Fibroblast of lung (primary cell): Measurements from ENCODE around the gene TIMM17B. TPM values are rescaled to one million over a fixed set of nuclear protein-coding genes. Genes with fewer than 3 reads are reported as not detected.

Source experiments
- DNase-seq, 2 donors: peaks; one replicate each; pipeline versions ENCODE4 v3.0.0 to v3.0.0-alpha.2; 2010; ENCODE audit warnings: low read depth in 2 of 2
- H2AFZ ChIP-seq: 2 replicates; pipeline ENCODE4 v1.5.1; 2012; ENCODE audit warnings: low read length, control low read depth, inconsistent platforms
- H3K27ac ChIP-seq: 2 replicates; pipeline ENCODE4 v1.5.1; 2011; ENCODE audit warnings: low read length, control low read depth; ENCODE audit not compliant: insufficient read depth
- H3K27me3 ChIP-seq: 2 replicates; pipeline ENCODE4 v1.5.1; 2011; ENCODE audit warnings: mild to moderate bottlenecking, low read length; ENCODE audit not compliant: control insufficient read depth, insufficient read depth
- H3K36me3 ChIP-seq: 2 replicates; pipeline ENCODE4 v1.5.1; 2011; ENCODE audit warnings: low read length; ENCODE audit not compliant: control insufficient read depth, insufficient read depth
- H3K4me1 ChIP-seq: 2 replicates; pipeline ENCODE4 v1.5.1; 2011; ENCODE audit warnings: low read length; ENCODE audit not compliant: control insufficient read depth, insufficient read depth; ENCODE audit errors: extremely low read depth
- H3K4me2 ChIP-seq: 2 replicates; pipeline ENCODE4 v1.5.1; 2011; ENCODE audit warnings: low read length, control low read depth; ENCODE audit not compliant: insufficient read depth; ENCODE audit errors: extremely low read depth
- H3K4me3 ChIP-seq, 4 experiments: fragments of 200-600 bp in 1 of 4; sonication (generic) in 1 of 4; replicated peaks in 1 of 4; 2 replicates each; pipeline ENCODE4 v1.5.1; 2011 to 2016; ENCODE audit warnings: low read length in 4 of 4, low read depth in 3 of 4, mild to moderate bottlenecking in 3 of 4, control low read depth in 2 of 4, inconsistent platforms in 1 of 4, mixed read lengths in 1 of 4; ENCODE audit not compliant: insufficient read depth in 1 of 4; ENCODE audit errors: control extremely low read depth in 1 of 4
- H3K79me2 ChIP-seq: 2 replicates; pipeline ENCODE4 v1.5.1; 2012; ENCODE audit warnings: mild to moderate bottlenecking, low read length, inconsistent platforms; ENCODE audit not compliant: control insufficient read depth, insufficient read depth
- H3K9ac ChIP-seq: 2 replicates; pipeline ENCODE4 v1.5.1; 2011; ENCODE audit warnings: mild to moderate bottlenecking, low read length, control low read depth; ENCODE audit not compliant: insufficient read depth
- H3K9me3 ChIP-seq: 2 replicates; pipeline ENCODE4 v1.5.1; 2012; ENCODE audit warnings: low read depth, low read length; ENCODE audit not compliant: control insufficient read depth, insufficient read depth
- H4K20me1 ChIP-seq: 2 replicates; pipeline ENCODE4 v1.5.1; 2011; ENCODE audit warnings: low read length; ENCODE audit not compliant: control insufficient read depth, insufficient read depth; ENCODE audit errors: extremely low read depth
- EZH2 ChIP-seq: IDR thresholded peaks from 2 replicates; pipeline ENCODE4 v1.5.1; 2012; ENCODE audit warnings: low read length, control low read depth, mild to moderate bottlenecking; ENCODE audit errors: missing control alignments
- polyA plus RNA-seq, 2 donors: library from polyadenylated mRNA; depleted of rRNA in 1 of 2; stranded (reverse) in 1 of 2; unstranded in 1 of 2; fragments of >200 nt; gene quantifications; 2 replicates each; pipeline ENCODE4 v1.2.1, GENCODE V29; 2011 to 2012; ENCODE audit warnings: missing spikeins in 1 of 2
- total RNA-seq: library from RNA; depleted of rRNA; stranded (reverse); fragments of >200 nt; gene quantifications from 2 replicates; pipeline ENCODE4 v1.2.1, GENCODE V29; 2014
- TF ChIP-seq, protein P1 (sequence below), 2 donors: IDR thresholded peaks in 1 of 2; conservative IDR thresholded peaks in 1 of 2; 1 replicate in 1 of 2; 2 replicates in 1 of 2; pipeline ENCODE4 v1.5.1; 2011 to 2012; ENCODE audit warnings: low read length in 2 of 2, control low read depth in 1 of 2, inconsistent platforms in 1 of 2, low read depth in 1 of 2, mild to moderate bottlenecking in 1 of 2

The TIMM17B gene
- total and polyA plus RNA-seq, 2 donors (not counting 1 experiment from before 2014, with no cell fraction given): 19.0 to 32.0 TPM

DNA sequence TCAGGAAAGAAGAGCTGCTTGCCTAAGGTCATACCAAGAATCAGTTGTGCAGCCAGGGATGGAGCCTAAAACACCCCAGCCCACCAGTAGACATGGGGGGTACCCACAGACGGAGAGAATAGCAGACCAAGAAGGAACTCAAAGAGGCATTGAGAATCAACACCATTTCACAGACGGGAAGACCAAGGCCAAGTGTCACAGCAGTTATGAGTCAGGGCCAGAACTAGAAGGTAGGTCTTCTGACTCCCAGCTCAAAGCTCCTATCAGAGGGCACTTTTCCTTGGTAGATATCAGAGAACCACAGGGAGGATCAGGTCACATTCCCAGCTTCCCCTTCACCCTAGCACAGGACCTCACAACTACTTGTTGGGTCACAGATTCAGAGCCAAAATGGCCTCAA is 45.3 kb upstream of the TIMM17B start:
- Histone ChIP-seq H4K20me1 (no peaks in the 10 kb centered on the region), H3K79me2 (peaks cover 13% of the 10 kb centered on the region), H3K27ac (no peak overlapping the region)

GRCh38 chrX:48940404-48940955 is 42.9 kb upstream of the TIMM17B start:
- no peak overlapping the region for H3K4me3 ChIP-seq
- H3K9me3 ChIP-seq: no peaks in the 10 kb centered on the region
- DNase-seq: no peak
- TF ChIP-seq, protein P1, sequence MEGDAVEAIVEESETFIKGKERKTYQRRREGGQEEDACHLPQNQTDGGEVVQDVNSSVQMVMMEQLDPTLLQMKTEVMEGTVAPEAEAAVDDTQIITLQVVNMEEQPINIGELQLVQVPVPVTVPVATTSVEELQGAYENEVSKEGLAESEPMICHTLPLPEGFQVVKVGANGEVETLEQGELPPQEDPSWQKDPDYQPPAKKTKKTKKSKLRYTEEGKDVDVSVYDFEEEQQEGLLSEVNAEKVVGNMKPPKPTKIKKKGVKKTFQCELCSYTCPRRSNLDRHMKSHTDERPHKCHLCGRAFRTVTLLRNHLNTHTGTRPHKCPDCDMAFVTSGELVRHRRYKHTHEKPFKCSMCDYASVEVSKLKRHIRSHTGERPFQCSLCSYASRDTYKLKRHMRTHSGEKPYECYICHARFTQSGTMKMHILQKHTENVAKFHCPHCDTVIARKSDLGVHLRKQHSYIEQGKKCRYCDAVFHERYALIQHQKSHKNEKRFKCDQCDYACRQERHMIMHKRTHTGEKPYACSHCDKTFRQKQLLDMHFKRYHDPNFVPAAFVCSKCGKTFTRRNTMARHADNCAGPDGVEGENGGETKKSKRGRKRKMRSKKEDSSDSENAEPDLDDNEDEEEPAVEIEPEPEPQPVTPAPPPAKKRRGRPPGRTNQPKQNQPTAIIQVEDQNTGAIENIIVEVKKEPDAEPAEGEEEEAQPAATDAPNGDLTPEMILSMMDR (conservative IDR thresholded peaks at IDR 0.05 in 1 of 2, IDR thresholded peaks at IDR 0.05 in 1 of 2; ENCODE audit: low read depth in 1 of 2, low read length in 2 of 2): no peak
- TF ChIP-seq EZH2: no peak
- no peaks in the 10 kb centered on the region for H3K4me1 ChIP-seq
- no peaks in the 10 kb centered on the region for H3K36me3 ChIP-seq
- H4K20me1 ChIP-seq: no peaks in the 10 kb centered on the region
- no peak overlapping the region for H3K4me2 ChIP-seq
- H3K9ac ChIP-seq: no peak overlapping the region
- H3K27ac ChIP-seq: no peak overlapping the region
- H2AFZ ChIP-seq: no peak overlapping the region
- H3K27me3 ChIP-seq: no peaks in the 10 kb centered on the region
- peaks cover 13% of the 10 kb centered on the region for H3K79me2 ChIP-seq

More for the DNA sequence above, 45.3 kb upstream of the TIMM17B start:
- H3K9ac ChIP-seq: no peak overlapping the region
- H3K36me3 ChIP-seq: no peaks in the 10 kb centered on the region
- no peaks in the 10 kb centered on the region for H3K27me3 ChIP-seq
- no peak overlapping the region for H2AFZ ChIP-seq
- no peak overlapping the region for H3K4me2 ChIP-seq
- no peak for DNase-seq
- H3K4me1 ChIP-seq: no peaks in the 10 kb centered on the region
- H3K9me3 ChIP-seq: no peaks in the 10 kb centered on the region
- no peak for TF ChIP-seq EZH2
- TF ChIP-seq, protein P1 (conservative IDR thresholded peaks at IDR 0.05 in 1 of 2, IDR thresholded peaks at IDR 0.05 in 1 of 2; ENCODE audit: low read depth in 1 of 2, low read length in 2 of 2): no peak
- no peak overlapping the region for H3K4me3 ChIP-seq

DNA sequence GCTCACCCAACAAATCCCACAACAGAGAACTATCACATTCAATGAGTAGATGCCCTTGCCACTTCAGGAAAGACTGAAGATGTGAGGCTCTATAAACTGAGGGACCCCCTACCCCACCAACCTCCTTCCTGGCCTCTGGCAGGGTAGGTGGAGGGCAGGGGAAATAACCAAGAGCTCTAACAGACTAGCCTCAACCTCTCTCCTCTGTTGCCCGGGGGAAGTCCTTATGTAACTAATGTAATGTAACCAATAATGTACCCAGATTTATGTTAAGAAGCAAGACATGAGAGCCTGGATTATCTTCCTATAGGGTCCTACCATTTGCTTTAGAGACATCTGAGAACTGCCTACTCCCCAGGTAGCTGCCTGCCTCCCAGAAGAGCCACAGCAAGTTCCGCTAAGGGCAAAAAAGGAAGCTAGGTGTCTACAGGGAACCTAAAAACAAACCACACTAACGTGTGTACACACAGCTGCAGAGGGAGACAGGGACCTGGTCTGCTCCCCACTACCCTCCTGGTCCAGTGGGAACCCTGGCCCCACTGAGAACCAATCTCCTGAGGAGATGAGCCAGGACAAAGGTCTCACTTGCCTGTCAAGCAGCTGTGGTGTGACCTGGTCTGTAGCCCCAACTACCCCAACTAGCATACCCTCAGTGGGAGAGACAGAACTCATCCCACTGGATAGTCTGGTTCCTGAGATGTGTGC is 42.1 kb upstream of the TIMM17B start:
- Histone ChIP-seq H3K9me3 (no peaks in the 10 kb centered on the region), H3K9ac (no peak overlapping the region), H2AFZ (no peak overlapping the region), H3K4me2 (no peak overlapping the region), H3K4me1 (no peaks in the 10 kb centered on the region), H3K36me3 (no peaks in the 10 kb centered on the region), H4K20me1 (no peaks in the 10 kb centered on the region), H3K79me2 (peaks cover 10% of the 10 kb centered on the region), H3K4me3 (no peak overlapping the region), H3K27ac (no peak overlapping the region), H3K27me3 (no peaks in the 10 kb centered on the region)
- TF ChIP-seq, protein P1 (conservative IDR thresholded peaks at IDR 0.05 in 1 of 2, IDR thresholded peaks at IDR 0.05 in 1 of 2; ENCODE audit: low read depth in 1 of 2, low read length in 2 of 2): no peak
- TF ChIP-seq EZH2: no peak
- DNase-seq: no peak
